Measurements from ENCODE around the gene LIMA1.

Gene LIMA1

GRCh38 chr12:50239355-50239891 is 43.9 kb downstream of the LIMA1 start:
- TF ChIP-seq CTCF (IDR thresholded peaks at IDR 0.05; ENCODE audit: insufficient read depth, low read length, poor library complexity, severe bottlenecking) = no peak
- no peak for TF ChIP-seq EZH2phosphoT487 (conservative IDR thresholded peaks at IDR 0.05; ENCODE audit: low read length)
- H3K9me2 ChIP-seq (replicated peaks; ENCODE audit: insufficient read depth, low read length) = no peaks in the 10 kb centered on the region
- H4K20me1 ChIP-seq (ENCODE audit: low read depth, low read length) = no peaks in the 10 kb centered on the region
- H3K9me3 ChIP-seq (ENCODE audit: insufficient read depth, low read length) = no peaks in the 10 kb centered on the region
- H3K4me3 ChIP-seq (ENCODE audit: insufficient read depth, low read length, poor library complexity, severe bottlenecking) = no peak overlapping the region
- H2AFZ ChIP-seq (ENCODE audit: low read depth, low read length, severe bottlenecking) = no peak overlapping the region
- no peaks in the 10 kb centered on the region for H3K36me3 ChIP-seq (ENCODE audit: low read length)
- H3K79me2 ChIP-seq (ENCODE audit: insufficient read depth, low read length) = no peaks in the 10 kb centered on the region
- H3K9ac ChIP-seq (ENCODE audit: low read length) = no peak overlapping the region
- H3K4me2 ChIP-seq (ENCODE audit: low read depth, low read length, poor library complexity, severe bottlenecking) = no peak overlapping the region
- no peak overlapping the region for H3K27ac ChIP-seq (ENCODE audit: low read depth, low read length)
- no peaks in the 10 kb centered on the region for H3K27me3 ChIP-seq (ENCODE audit: low read length)
- no peaks in the 10 kb centered on the region for H3F3A ChIP-seq (ENCODE audit: insufficient read depth)

- no peak overlapping the region for H2AFZ ChIP-seq (ENCODE audit: low read depth, low read length, severe bottlenecking)
- no peaks in the 10 kb centered on the region for H3K9me3 ChIP-seq (ENCODE audit: insufficient read depth, low read length)
- H4K20me1 ChIP-seq (ENCODE audit: low read depth, low read length) = no peaks in the 10 kb centered on the region
- TF ChIP-seq CTCF (IDR thresholded peaks at IDR 0.05; ENCODE audit: insufficient read depth, low read length, poor library complexity, severe bottlenecking) (no peak), EZH2phosphoT487 (conservative IDR thresholded peaks at IDR 0.05; ENCODE audit: low read length) (no peak)
- no peak overlapping the region for H3K9ac ChIP-seq (ENCODE audit: low read length)
- H3K4me2 ChIP-seq (ENCODE audit: low read depth, low read length, poor library complexity, severe bottlenecking) = no peak overlapping the region
- H3K27ac ChIP-seq (ENCODE audit: low read depth, low read length) = no peak overlapping the region
- H3K9me2 ChIP-seq (replicated peaks; ENCODE audit: insufficient read depth, low read length) = no peaks in the 10 kb centered on the region
- no peaks in the 10 kb centered on the region for H3F3A ChIP-seq (ENCODE audit: insufficient read depth)
- no peak overlapping the region for H3K4me3 ChIP-seq (ENCODE audit: insufficient read depth, low read length, poor library complexity, severe bottlenecking)
- no peaks in the 10 kb centered on the region for H3K79me2 ChIP-seq (ENCODE audit: insufficient read depth, low read length)
- H3K27me3 ChIP-seq (ENCODE audit: low read length) = no peaks in the 10 kb centered on the region
- H3K36me3 ChIP-seq (ENCODE audit: low read length) = no peaks in the 10 kb centered on the region
These were observed 49.0 kb downstream of the LIMA1 start for GRCh38 chr12:50234347-50234746.

GRCh38 chr12:50232771-50233209 is 50.5 kb downstream of the LIMA1 start:
- no peak overlapping the region for H2AFZ ChIP-seq (ENCODE audit: low read depth, low read length, severe bottlenecking)
- H3K4me3 ChIP-seq (ENCODE audit: insufficient read depth, low read length, poor library complexity, severe bottlenecking) = no peak overlapping the region
- H3K27me3 ChIP-seq (ENCODE audit: low read length) = no peaks in the 10 kb centered on the region
- H4K20me1 ChIP-seq (ENCODE audit: low read depth, low read length) = no peaks in the 10 kb centered on the region
- no peaks in the 10 kb centered on the region for H3F3A ChIP-seq (ENCODE audit: insufficient read depth)
- no peak overlapping the region for H3K4me2 ChIP-seq (ENCODE audit: low read depth, low read length, poor library complexity, severe bottlenecking)
- H3K36me3 ChIP-seq (ENCODE audit: low read length) = no peaks in the 10 kb centered on the region
- no peak overlapping the region for H3K27ac ChIP-seq (ENCODE audit: low read depth, low read length)
- no peaks in the 10 kb centered on the region for H3K79me2 ChIP-seq (ENCODE audit: insufficient read depth, low read length)
- no peak for TF ChIP-seq CTCF (IDR thresholded peaks at IDR 0.05; ENCODE audit: insufficient read depth, low read length, poor library complexity, severe bottlenecking)
- no peak for TF ChIP-seq EZH2phosphoT487 (conservative IDR thresholded peaks at IDR 0.05; ENCODE audit: low read length)
- no peak overlapping the region for H3K9ac ChIP-seq (ENCODE audit: low read length)
- H3K9me2 ChIP-seq (replicated peaks; ENCODE audit: insufficient read depth, low read length) = no peaks in the 10 kb centered on the region
- no peaks in the 10 kb centered on the region for H3K9me3 ChIP-seq (ENCODE audit: insufficient read depth, low read length)
